SHP77 treated with DMSO at 0.1 percent for 48 hours (cell line): ENCODE results near the gene POLR1A.

Source experiments
- DNase-seq: peaks from one replicate; lab custom pipeline; 2025; lab: John Stamatoyannopoulos, UW

POLR1A gene

DNA sequence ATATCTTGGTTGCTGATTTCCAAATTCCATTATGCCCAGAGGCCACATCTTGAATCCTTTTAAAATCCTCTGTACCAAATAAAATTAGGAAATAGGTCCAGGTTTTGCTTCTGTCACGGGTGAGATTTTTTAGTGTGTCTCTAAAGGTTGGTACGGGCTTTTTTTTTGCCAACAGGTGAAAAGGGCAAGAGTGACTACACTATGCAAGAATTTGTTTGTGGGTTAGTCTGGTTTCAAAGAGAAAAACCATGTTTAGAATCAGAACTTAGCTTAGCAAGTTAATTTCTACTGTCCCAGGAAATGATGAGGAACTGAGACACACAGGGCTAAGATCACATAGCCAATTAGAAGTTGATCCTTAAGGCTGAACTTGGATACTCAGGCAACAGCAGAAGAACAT is 41.7 kb downstream of the POLR1A start:
- DNase-seq, result no peak

DNA sequence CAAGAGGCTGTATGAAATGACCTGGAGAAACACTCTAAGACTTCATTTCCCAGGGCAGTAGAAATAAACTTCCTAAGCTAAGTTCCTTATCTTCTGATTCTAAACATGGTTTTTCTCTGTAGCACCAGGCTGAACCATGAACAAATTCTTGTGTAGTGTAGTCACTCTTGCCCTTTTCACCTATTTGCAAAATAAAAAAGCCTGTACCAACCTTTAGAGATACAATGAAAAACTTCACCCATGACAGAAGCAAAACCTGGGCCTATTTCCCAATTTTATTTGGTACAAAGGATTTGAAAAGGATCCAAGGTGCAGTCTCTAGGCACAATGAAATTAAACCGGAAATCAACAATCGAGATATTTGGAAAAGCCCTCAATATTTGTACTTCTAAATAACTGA is 43.6 kb downstream of the POLR1A start:
- no peak for DNase-seq

GRCh38 chr2:86056590-86057331 is 48.9 kb downstream of the POLR1A start:
- DNase-seq, result no peak

- no peak for DNase-seq
Measured at GRCh38 chr2:86055314-86055713, 50.4 kb downstream of the POLR1A start.

- no peak for DNase-seq
Measured at GRCh38 chr2:86054535-86055082, 51.1 kb downstream of the POLR1A start.

DNA sequence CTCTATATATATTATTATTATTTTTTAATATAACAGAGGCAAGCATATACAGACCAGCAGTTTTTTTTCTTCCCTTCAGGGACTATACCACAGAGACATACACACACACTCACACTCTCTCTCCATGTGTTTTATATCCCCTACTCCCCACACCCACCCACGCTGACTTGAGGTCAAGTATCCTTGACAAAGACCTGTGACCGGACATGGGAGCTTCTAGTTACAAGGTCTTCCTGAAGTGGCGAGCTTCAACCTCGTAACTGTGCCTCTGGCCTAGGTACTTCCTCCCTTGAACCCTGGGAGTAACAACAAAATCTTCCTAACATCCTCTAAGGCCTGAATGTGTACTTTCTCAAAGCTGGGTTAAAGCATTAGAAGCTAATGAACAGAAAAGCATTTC is 52.5 kb downstream of the POLR1A start:
- no peak for DNase-seq

DNA sequence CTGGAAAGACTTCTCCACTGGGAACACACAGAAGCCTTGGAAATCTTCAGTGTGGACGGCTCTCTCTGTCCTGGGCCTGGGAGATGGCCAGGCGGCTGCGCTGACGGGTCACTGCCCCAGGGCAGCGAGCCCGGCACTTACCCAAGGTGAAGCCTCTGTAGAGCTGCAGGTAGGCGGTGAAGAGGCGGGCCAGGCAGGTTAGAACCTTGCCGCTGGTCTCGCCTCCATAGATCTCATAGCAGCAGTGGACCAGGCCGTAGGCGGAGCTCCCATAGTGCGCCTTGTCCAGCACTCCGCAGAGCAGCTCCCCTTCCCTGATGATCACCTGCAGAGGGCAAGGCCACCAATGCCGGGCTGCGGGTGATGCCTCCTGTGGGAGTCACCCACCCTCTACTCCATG is 53.0 kb downstream of the POLR1A start:
- no peak for DNase-seq

GRCh38 chr2:86052265-86052664 is 53.4 kb downstream of the POLR1A start:
- no peak for DNase-seq

GRCh38 chr2:86050301-86050700 is 55.4 kb downstream of the POLR1A start:
- no peak for DNase-seq

DNA sequence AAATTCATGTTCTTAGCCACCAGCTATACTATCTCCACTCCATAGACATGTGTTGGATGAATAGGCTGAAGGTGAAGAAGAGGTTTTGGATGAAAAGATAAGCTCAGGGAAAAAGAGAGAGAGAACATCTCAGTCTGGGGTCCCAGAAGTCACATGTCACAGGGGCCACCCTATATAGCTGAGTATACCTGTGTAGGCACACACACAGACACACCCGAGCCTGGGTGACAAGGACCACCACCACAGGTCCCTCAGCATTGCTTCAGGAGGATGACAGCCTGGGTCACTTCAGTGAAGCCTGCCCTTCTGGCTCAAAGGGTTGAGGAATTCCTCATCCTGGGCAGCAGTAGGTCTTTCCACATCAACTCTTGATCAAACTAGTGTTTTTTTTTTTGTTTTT is 56.2 kb downstream of the POLR1A start:
- no peak for DNase-seq

GRCh38 chr2:86048888-86049287 is 56.8 kb downstream of the POLR1A start:
- DNase-seq, result no peak

DNA sequence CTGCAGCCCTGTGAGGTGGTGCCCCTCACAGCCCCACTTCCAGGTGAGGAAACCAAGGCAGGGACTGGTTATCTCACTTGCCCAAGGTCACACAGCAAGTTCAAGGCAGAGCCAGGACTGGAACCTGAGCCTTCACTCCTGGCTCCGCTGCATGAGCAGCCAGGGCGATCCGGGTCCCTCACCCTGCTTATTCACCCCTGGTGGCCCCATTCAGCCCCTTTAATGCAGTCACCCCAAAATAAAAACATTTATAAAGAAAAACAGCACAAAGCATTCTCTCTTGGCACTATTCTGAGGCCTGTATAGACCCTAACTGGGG is 57.3 kb downstream of the POLR1A start:
- no peak for DNase-seq

DNA sequence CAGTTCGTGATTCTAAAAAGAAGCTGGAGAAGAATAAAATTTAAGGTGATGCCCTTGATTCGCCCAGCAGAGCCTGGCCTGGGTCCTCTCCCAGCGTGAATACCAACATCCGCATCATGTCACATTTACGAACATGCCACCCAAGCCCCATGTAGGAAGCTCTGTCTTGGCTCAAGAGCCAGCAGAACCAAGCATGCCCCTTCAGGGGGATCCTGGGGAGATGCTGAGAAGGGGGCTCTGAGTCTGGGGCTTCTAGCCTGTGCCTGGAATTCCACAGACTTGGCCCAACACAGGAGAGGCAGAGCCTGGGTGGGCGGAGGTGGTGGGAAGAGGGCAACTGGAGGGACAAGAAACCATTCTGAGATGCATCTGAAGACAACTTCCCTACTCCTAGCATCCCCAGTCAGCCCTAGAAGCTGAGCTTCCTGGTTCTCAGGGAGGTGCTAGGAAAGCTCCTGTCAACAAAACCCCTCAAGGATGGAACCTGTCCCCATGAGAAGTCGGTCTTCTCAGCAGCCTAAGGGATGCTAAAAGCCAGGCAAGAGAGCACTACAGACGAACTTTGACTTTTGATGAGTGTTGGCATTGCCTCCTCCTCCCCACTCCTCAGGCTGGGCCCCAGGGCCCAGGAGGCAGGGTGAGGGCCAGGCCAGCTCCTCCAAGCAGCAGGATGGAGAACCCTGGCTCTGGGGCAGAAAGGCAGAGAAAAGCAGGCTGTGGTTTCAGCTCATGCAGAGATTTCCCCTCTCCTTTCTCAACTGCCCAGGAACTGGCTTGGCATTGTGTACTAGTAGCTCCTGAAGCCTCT is 57.9 kb downstream of the POLR1A start:
- DNase-seq, result no peak

DNA sequence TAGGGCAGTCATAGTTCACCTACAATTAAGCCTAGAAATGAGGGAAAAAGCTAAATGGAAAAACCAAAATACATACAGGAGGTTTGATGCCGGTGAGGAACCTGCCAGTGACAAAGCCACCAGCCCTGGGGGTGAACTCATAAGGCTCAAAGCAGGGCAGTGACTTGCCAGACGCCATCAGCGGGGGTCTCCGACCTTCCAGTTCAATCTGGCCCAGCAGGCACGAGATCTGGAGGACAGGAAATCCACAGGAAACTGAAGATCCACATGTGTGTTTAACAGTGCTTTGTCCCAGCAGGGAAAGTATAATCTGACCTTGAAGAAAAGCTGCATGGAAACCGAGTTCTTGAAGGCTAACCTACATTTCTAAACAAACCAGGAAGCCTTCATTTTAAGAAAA is 60.1 kb downstream of the POLR1A start:
- DNase-seq, result no peak

GRCh38 chr2:86044614-86045013 is 61.1 kb downstream of the POLR1A start:
- no peak for DNase-seq

DNA sequence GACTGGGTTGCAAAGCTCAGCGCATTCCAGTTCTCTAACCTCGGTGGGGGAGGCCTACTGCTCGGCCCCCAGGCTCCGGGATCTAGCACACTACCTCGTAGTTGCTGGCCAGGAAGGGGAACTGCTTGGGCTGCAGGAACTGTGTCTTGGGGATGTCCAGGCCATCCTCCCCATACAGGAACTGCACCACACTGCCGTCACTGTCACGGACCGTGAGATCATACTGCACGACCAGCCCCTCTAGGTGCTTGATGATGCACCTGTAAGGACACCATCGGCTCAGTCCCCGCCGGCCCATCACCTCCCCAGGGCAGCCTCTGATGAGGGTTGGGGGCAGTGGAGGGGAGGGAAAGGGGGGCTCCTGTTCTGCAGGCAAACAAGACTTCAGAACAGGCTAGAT is 61.6 kb downstream of the POLR1A start:
- no peak for DNase-seq

DNA sequence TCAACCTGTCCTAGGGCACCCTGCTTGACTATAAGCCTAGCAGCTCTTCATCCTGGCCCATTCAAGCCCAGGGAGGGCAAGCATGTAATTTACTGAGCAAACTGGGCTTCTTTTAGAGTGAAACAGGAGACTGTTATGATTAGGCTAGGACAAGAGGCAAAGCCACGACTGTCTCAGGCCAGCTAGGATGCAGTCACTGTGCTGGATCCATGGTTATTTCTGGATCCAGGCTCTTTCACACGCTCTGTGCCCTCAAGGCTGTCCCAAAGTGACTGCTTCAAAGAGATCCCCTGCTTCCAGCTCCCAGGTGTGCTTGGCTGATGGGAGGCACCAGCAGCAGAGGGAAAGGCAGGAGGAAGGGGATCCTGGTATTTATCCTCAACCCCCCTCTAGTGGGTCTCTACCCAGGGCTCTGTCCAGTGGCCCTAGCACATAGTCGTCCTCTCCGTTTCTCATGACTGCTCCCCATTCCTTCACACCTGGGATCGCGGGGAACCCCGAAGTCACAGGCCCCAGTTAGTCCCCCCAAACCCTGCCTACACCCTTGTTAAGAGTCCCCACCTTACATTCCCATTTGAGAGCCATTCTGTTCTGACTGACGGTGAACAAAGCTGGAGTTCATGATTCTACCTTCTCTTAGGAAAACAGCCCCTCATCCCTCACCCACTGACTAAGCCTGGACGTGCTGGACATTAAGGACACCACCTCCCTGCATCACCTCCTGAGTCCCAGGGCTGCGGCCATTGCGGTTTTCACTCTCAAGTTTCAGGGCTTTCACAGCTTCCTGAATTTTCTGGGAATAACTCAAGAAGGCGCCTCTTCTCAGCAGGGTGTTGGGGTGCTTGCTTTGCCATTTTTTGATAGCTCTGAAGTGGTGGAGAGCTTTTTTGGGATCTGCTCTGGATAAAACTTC is 63.2 kb downstream of the POLR1A start:
- DNase-seq, result no peak

- no peak for DNase-seq
Measured at GRCh38 chr2:86039963-86040655, 65.6 kb downstream of the POLR1A start.

DNA sequence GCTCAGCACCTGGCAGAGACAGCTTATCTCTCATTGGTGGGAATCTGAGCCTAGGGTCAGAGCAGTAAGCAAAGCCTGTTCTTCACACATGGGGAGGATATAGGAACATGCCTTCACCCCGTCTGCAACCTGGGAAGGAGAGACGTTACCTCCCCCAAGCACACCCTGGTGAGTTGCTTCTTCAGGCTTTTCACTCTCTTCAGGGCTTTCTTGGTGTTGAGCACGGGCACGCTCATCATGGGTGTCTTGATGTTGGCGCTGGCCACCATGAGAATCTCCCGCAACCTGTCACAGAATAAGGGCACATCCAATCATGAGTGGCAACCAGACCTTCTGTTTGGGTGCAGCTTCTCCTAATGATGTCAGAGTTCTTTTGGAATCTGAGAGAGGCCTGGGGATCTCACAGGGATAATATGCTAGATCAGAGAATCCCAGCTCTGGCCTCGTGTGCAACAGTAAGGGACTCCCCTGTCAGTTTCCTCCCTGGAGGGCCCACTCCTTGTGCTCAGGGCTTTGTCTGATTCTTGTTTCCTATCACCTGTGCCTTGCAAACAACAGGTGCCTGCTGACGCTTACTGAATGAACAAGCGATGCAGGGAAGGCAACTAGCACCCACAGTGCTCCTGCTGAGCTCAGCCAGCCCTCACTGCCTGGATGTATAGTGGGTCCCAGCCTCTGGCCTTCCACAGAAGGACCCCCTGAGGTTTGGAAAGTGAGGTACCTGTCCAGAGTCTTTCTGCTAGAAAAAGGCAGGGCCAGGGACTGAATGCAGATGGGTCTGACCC is 66.3 kb downstream of the POLR1A start:
- no peak for DNase-seq

DNA sequence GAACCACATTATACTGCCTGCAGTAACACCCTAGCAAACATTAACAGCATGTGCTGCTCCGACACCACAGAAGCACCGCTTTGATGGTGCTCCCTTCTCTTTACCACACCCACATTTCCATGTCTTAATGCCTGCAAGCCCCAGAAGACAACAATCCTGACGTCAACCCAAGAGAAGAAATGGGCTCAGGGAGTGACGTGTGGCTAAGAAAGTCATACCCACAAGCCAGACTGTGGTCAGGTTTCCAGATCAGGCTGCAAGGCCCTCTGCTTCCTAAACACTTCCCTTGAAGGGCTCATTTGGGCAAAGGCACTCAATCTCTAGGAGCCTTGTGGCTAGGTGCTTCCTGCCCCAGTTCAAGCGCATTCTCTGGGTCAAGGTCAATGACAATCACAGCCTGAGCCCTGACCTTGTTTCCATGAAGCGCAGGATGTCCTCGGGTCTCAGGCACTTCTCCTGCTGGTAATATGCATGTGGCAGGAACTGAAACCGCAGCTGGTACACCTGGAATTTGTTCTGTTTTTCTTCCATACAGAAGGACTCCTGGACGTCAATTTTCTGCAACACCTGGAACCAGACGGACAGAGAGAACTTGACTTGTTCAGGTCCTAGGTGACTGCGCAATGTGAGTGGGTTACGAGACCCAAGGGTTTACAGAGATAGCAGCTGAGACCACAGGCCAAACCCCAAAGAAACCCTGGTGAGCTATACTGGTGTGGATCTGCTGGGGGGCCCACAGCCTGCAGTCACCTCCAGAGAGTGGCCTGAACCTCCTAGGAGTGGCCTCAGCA is 67.2 kb downstream of the POLR1A start:
- no peak for DNase-seq
